HEK293 (cell line): ENCODE measurements around the gene HSF2BP.
"Not testable (repeated sequence)": the region's sequence is repeated elsewhere in the genome, so short reads cannot be mapped to it uniquely, and the experiment has no call there.

Experiments
- YY1 ChIP-seq: fragments of 450-650 bp; formaldehyde crosslinking; IDR thresholded peaks from 2 replicates; pipeline ENCODE4 v1.5.1; 2018; ENCODE audit warnings: missing biosample characterization, missing genetic modification characterization
- ZNF274 ChIP-seq, 2 experiments: fragments of 200-500 bp in 1 of 2; fragments of 450-650 bp in 1 of 2; sonication (Bioruptor generic) in 1 of 2; formaldehyde crosslinking in 1 of 2; IDR thresholded peaks; 2 replicates each; pipeline versions ENCODE4 v1.5.1 to v1.6.1; 2014 to 2016; ENCODE audit warnings: borderline replicate concordance in 1 of 2, inconsistent platforms in 1 of 2, low read length in 1 of 2, missing biosample characterization in 1 of 2, missing genetic modification characterization in 1 of 2
- ZNF549 ChIP-seq: fragments of 450-650 bp; IDR thresholded peaks from 2 replicates; pipeline ENCODE4 v1.5.1; 2018; ENCODE audit warnings: missing biosample characterization, missing genetic modification characterization, mild to moderate bottlenecking, inconsistent platforms, moderate library complexity
- ZNF558 ChIP-seq: fragments of 450-650 bp; formaldehyde crosslinking; IDR thresholded peaks from 2 replicates; pipeline ENCODE4 v1.5.1; 2016; ENCODE audit warnings: missing biosample characterization, missing genetic modification characterization
- TF ChIP-seq, protein P1 (sequence below): fragments of 450-650 bp; formaldehyde crosslinking; IDR thresholded peaks from 2 replicates; pipeline ENCODE4 v1.5.1; 2016; ENCODE audit warnings: missing biosample characterization, missing genetic modification characterization
- TF ChIP-seq, protein P2 (sequence below): fragments of 450-650 bp; formaldehyde crosslinking; conservative IDR thresholded peaks from 2 replicates; pipeline ENCODE4 v1.5.1; 2016; ENCODE audit warnings: low read depth, missing biosample characterization, missing genetic modification characterization

DNA sequence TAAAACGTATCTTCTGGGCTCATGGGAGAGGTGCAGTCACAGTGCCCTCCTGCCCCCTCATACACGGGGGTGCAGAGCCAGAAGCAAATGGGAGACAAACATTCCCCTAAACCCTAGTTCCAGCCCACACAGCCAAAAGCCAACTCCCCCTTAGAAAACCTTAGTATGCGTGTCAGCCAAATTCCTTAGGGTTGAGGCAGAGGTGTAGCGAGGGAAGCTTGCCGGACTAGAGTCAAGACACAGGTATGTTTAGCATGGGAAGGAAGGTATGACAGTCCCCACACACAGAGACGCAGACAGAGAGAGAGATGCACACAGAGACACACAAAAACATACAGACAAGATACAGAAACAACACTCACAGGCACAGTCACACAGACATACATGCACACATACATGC is 141.6 kb downstream of the HSF2BP start:
- TF ChIP-seq, protein P1, sequence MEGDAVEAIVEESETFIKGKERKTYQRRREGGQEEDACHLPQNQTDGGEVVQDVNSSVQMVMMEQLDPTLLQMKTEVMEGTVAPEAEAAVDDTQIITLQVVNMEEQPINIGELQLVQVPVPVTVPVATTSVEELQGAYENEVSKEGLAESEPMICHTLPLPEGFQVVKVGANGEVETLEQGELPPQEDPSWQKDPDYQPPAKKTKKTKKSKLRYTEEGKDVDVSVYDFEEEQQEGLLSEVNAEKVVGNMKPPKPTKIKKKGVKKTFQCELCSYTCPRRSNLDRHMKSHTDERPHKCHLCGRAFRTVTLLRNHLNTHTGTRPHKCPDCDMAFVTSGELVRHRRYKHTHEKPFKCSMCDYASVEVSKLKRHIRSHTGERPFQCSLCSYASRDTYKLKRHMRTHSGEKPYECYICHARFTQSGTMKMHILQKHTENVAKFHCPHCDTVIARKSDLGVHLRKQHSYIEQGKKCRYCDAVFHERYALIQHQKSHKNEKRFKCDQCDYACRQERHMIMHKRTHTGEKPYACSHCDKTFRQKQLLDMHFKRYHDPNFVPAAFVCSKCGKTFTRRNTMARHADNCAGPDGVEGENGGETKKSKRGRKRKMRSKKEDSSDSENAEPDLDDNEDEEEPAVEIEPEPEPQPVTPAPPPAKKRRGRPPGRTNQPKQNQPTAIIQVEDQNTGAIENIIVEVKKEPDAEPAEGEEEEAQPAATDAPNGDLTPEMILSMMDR (tag by site-specific recombination): not testable (repeated sequence)
- TF ChIP-seq ZNF558 (tag by site-specific recombination); ZNF549 (tag by site-specific recombination); YY1 (tag by site-specific recombination); ZNF274 (IDR thresholded peaks at IDR 0.05; ENCODE audit: low read length); ZNF274 (tag by site-specific recombination; IDR thresholded peaks at IDR 0.05; ENCODE audit: borderline replicate concordance): not testable (repeated sequence)
- TF ChIP-seq, protein P2, sequence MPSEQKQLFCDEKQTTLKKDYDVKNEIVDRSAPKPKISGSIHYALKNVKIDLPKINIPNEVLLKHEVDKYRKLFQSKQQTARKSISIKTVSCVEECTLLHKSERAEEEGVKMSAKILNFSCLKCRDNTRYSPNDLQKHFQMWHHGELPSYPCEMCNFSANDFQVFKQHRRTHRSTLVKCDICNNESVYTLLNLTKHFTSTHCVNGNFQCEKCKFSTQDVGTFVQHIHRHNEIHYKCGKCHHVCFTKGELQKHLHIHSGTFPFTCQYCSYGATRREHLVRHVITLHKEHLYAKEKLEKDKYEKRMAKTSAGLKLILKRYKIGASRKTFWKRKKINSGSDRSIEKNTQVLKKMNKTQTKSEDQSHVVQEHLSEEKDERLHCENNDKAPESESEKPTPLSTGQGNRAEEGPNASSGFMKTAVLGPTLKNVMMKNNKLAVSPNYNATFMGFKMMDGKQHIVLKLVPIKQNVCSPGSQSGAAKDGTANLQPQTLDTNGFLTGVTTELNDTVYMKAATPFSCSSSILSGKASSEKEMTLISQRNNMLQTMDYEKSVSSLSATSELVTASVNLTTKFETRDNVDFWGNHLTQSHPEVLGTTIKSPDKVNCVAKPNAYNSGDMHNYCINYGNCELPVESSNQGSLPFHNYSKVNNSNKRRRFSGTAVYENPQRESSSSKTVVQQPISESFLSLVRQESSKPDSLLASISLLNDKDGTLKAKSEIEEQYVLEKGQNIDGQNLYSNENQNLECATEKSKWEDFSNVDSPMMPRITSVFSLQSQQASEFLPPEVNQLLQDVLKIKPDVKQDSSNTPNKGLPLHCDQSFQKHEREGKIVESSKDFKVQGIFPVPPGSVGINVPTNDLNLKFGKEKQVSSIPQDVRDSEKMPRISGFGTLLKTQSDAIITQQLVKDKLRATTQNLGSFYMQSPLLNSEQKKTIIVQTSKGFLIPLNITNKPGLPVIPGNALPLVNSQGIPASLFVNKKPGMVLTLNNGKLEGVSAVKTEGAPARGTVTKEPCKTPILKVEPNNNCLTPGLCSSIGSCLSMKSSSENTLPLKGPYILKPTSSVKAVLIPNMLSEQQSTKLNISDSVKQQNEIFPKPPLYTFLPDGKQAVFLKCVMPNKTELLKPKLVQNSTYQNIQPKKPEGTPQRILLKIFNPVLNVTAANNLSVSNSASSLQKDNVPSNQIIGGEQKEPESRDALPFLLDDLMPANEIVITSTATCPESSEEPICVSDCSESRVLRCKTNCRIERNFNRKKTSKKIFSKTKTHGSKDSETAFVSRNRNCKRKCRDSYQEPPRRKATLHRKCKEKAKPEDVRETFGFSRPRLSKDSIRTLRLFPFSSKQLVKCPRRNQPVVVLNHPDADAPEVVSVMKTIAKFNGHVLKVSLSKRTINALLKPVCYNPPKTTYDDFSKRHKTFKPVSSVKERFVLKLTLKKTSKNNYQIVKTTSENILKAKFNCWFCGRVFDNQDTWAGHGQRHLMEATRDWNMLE (tag by site-specific recombination): not testable (repeated sequence)
